GM12873 (cell line): ENCODE data around the gene TXNDC9.

Source experiments
- TF ChIP-seq, protein P1 (sequence below): IDR thresholded peaks from 2 replicates; pipeline ENCODE4 v1.5.1; 2012; ENCODE audit warnings: low read depth, mild to moderate bottlenecking, moderate library complexity, low read length, control low read depth; ENCODE audit not compliant: insufficient read depth; ENCODE audit errors: missing control alignments

TXNDC9 gene

DNA sequence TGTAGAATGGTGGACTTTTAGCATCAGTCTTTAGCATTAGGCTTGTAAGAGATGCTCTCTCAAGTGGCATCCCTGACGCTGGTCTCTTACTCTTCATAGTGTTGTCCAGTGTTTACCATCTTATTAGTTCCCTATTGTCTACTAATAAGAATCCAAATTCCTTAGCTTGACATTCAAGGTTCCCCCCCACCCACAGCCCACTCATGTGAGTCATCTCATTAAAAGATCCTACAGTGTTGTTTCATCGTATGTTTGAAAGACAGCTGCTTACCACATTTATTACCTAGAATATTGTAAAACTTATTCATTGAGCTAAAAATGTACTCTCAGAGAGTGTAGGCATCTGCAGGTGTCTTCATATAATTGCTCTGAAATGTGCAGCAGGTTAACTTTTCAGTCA, 29.5 kb upstream of the TXNDC9 start:
- TF ChIP-seq, protein P1, sequence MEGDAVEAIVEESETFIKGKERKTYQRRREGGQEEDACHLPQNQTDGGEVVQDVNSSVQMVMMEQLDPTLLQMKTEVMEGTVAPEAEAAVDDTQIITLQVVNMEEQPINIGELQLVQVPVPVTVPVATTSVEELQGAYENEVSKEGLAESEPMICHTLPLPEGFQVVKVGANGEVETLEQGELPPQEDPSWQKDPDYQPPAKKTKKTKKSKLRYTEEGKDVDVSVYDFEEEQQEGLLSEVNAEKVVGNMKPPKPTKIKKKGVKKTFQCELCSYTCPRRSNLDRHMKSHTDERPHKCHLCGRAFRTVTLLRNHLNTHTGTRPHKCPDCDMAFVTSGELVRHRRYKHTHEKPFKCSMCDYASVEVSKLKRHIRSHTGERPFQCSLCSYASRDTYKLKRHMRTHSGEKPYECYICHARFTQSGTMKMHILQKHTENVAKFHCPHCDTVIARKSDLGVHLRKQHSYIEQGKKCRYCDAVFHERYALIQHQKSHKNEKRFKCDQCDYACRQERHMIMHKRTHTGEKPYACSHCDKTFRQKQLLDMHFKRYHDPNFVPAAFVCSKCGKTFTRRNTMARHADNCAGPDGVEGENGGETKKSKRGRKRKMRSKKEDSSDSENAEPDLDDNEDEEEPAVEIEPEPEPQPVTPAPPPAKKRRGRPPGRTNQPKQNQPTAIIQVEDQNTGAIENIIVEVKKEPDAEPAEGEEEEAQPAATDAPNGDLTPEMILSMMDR: no peak

DNA sequence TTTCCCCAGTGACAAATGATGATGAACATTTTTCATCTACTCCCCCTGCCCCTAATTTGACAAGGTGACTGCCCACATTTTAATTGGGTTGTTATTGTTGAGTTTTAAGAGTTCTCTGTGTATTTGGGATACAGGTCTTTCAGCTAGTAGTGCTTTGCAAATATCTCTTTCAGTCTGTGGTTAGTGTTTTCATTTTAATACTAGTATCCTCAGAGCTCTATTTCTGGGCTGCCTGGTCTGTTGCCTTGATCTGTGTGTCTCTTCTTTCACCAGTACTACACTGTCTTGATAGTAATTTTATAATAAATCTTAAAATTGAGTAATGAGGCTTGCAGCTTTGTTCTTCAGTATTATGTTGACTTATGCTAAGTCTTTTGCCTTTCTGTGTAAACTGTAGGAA, 20.7 kb upstream of the TXNDC9 start:
- TF ChIP-seq, protein P1: no peak

DNA sequence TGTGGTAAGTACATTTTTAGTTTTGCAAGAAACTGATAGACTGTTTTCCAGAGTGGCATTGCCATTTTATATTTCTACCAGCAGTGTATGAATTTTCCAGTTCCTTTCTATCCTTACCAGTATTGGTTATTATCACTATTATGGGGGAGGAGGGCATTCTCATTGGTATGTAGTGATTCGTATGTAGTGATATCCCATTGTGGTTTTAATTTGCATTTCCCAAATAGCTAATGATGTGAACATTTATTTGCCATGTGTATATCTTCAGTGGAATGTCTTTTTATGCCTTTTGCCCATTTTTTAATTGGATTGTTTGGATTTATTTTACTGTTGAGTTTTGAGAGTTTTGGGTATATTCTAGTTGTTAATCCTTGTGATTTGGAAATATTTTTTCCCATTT, 17.9 kb upstream of the TXNDC9 start:
- TF ChIP-seq, protein P1: no peak

DNA sequence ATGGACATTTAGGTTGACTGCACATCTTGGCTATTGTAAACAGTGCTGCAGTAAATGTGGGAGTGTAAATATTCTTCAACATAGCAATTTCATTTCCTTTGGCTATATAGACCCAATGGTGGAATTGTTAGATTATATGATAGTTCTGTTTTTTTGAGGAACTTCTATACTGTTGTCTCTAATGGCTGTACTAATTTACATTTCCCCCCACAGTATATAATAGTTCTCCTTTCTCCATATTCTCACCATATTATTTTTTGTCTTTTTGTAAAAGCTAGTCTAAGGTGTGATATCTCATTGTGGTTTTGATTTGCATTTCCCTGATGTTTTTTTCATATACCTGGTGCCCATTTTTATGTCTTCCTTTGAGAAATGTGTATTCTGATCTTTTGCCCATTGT, 14.1 kb upstream of the TXNDC9 start:
- TF ChIP-seq, protein P1: no peak

DNA sequence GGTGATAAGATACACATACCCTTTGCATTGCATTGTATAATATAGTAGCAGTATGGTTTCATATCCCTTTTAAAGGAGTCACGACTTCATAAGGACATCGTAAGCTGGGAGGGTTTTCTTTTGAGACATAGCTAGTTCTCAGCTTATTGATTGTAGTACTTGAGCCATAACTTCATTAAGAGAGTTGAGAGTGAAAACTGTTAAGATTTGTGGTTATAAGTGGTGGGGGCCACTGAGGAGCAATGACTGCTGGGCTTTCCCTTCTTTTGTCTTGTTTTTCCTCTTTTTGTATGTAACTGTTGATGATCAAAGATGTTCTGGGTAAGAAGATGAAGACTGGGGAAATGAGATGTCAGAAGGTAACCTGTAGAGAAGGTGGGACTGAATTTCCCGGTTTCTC, 12.0 kb upstream of the TXNDC9 start:
- TF ChIP-seq, protein P1: no peak

DNA sequence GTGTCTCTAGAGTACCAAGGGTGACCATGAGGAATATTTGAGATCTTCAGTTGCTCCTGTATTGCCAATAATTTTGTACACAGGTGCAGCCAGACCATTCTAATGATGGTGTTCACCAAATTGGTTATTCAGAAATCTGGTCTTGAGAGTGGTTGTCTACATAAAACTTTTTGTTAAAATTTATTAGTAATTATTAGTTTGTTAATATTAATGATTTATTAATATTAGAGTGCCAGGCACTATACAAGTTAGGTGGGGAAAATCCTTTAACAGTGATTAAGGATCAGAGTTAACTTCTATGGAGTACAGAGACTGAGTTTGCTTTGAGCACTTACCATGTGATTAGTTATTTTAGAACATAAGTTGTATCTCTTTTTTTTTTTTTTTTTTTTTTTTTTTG, 10.1 kb upstream of the TXNDC9 start:
- TF ChIP-seq, protein P1: no peak

DNA sequence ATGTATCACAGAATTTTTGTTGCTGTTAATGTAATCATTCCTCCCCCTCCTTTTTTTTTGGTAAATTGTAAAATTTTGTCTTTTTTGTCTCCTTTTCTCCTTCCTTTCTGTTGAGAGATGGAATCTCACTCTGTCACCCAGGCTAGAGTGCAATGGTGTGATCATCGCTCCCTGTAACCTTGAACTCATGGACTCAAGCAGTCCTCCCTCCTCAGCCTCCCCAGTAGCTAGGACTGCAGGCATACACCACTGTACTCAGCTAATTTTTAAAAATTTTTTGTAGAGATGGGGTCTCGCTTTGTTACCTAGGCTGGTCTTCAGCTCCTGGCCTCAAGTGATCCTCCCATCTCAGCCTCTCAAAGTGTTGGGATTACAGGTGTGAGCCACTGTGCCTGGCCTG, 6.4 kb upstream of the TXNDC9 start:
- TF ChIP-seq, protein P1: no peak
